ENCODE data around the gene ZNF516. TPM values are rescaled to one million over a fixed set of nuclear protein-coding genes. Genes with fewer than 3 reads are reported as not detected.

The ZNF516 gene
- total RNA-seq, 6 experiments from 2014 or later, result 34.6 to 52.2 (median 42.2) TPM

DNA sequence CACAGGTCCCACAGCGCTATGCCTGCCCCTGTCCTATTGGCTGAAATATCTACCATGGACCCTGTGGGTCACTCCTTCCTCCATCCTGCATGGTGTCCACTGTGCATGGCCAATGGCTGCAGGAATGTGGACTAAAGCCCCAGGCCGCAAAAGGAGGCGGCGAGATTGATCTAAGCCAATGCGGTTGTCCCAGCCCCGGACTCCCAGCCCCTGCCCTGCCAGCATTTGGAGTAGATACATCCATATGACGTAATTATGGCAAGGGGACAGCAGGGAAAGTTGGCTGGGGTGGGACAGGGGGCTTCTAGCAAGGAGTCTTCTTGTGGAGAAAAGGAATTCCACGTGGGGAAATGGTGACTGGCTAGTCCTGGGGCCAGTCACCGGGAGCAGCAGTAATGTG lies 11.4 kb upstream of the ZNF516 start:
- Mint-ChIP-seq H3K4me3 (no peak overlapping the region), H3K9me3 (no peaks in the 10 kb centered on the region), H3K27me3 (ENCODE audit: insufficient read depth) (peaks cover 1% of the 10 kb centered on the region), H3K27ac (no peak overlapping the region), H3K4me1 (ENCODE audit: low read depth) (peaks cover 9% of the 10 kb centered on the region; the same call in 1 of the 2 replicates), H3K36me3 (ENCODE audit: low read depth) (no peaks in the 10 kb centered on the region)
- no peak for DNase-seq
- TF ChIP-seq, protein P1, sequence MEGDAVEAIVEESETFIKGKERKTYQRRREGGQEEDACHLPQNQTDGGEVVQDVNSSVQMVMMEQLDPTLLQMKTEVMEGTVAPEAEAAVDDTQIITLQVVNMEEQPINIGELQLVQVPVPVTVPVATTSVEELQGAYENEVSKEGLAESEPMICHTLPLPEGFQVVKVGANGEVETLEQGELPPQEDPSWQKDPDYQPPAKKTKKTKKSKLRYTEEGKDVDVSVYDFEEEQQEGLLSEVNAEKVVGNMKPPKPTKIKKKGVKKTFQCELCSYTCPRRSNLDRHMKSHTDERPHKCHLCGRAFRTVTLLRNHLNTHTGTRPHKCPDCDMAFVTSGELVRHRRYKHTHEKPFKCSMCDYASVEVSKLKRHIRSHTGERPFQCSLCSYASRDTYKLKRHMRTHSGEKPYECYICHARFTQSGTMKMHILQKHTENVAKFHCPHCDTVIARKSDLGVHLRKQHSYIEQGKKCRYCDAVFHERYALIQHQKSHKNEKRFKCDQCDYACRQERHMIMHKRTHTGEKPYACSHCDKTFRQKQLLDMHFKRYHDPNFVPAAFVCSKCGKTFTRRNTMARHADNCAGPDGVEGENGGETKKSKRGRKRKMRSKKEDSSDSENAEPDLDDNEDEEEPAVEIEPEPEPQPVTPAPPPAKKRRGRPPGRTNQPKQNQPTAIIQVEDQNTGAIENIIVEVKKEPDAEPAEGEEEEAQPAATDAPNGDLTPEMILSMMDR (IDR thresholded peaks at IDR 0.05), result no peak

DNA sequence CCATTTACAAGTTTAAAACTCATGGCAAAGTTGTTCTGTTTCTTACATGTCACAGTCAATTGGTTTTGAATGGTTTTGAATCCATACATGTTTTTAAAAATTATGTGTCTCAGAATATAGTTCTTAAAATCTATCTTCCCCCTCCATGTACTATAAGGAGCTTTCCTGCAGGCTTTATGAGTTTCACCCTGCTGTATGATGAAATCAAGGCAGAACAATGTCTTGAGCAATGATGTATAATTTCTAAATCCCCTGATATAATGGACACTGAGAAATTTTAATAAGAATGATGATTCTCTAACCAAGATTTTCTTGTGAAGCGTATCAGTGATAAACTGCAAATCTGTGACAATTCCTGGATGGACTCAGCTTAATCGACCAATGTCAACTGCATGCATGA lies 10.6 kb upstream of the ZNF516 start:
- H3K27ac Mint-ChIP-seq, result no peak overlapping the region
- no peaks in the 10 kb centered on the region for H3K36me3 Mint-ChIP-seq (ENCODE audit: low read depth)
- no peak for DNase-seq
- TF ChIP-seq, protein P1 (IDR thresholded peaks at IDR 0.05), result no peak
- H3K4me3 Mint-ChIP-seq, result no peak overlapping the region
- no peaks in the 10 kb centered on the region for H3K9me3 Mint-ChIP-seq
- H3K27me3 Mint-ChIP-seq (ENCODE audit: insufficient read depth), result peaks cover 1% of the 10 kb centered on the region
- peaks cover 9% of the 10 kb centered on the region; the same call in 1 of the 2 replicates for H3K4me1 Mint-ChIP-seq (ENCODE audit: low read depth)

DNA sequence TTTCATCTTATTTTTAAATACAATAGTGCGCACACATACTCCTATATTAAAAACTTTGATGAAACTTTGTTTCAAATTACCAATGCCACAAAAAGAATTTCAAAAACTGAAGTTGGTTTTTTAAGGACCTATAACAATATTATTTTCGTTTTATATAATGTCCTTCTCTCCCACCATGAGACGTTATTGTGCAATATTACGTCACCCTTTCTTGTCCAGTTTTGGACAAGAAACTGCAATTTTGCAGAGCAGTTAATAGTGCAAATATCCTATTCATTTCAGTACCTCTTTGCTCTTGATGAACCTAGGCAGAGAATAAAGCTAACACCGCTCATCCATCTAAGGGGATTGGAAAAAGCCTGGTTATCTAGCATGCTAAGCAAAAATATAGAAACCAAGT lies 9.7 kb upstream of the ZNF516 start:
- no peaks in the 10 kb centered on the region for H3K36me3 Mint-ChIP-seq (ENCODE audit: low read depth)
- no peaks in the 10 kb centered on the region for H3K9me3 Mint-ChIP-seq
- no peak overlapping the region for H3K4me3 Mint-ChIP-seq
- DNase-seq, result no peak
- H3K27ac Mint-ChIP-seq, result no peak overlapping the region
- peaks cover 9% of the 10 kb centered on the region; the same call in 1 of the 2 replicates for H3K4me1 Mint-ChIP-seq (ENCODE audit: low read depth)
- H3K27me3 Mint-ChIP-seq (ENCODE audit: insufficient read depth), result peaks cover 1% of the 10 kb centered on the region
- TF ChIP-seq, protein P1 (IDR thresholded peaks at IDR 0.05), result no peak

DNA sequence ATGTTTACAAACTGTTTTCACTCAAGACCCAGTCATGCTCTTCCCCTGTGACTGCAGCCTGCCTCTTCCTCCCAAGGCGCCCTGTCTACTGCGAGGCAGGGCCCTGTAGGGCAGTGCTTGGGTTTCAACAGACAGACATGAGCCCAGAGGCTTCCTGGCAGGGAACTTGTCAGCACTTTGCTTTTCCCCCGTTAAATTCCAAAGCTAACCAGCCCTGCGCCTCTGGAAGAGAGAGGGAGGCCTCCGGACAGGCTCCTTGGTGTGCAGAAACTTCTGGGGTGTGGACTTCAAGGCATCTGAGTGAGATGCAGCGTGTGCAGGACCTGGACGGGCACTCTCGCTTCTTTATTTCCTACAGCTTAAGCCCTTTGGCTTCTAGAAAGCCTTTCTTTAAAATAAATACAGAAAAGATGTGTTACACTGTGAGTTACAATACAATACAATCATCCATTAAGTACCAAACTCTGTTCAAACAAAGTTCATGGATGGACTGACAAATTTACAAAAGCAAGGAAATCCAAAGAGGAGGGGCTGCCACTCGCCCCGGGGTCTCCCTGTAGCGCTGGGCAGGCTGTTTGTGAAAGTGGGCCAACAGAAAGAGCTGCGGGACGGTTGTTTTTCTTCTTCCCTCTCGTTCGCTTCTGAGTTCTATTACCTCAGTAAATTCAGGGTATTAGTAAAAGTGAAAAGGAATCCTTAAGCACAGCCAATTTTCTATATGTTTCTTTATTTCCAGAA lies 8.8 kb upstream of the ZNF516 start:
- Mint-ChIP-seq H3K27ac (no peak overlapping the region), H3K4me1 (ENCODE audit: low read depth) (peaks cover 9% of the 10 kb centered on the region; the same call in 1 of the 2 replicates), H3K36me3 (ENCODE audit: low read depth) (no peaks in the 10 kb centered on the region), H3K27me3 (ENCODE audit: insufficient read depth) (peaks cover 1% of the 10 kb centered on the region), H3K9me3 (no peaks in the 10 kb centered on the region), H3K4me3 (no peak overlapping the region)
- DNase-seq, result no peak
- TF ChIP-seq, protein P1 (IDR thresholded peaks at IDR 0.05), result no peak

DNA sequence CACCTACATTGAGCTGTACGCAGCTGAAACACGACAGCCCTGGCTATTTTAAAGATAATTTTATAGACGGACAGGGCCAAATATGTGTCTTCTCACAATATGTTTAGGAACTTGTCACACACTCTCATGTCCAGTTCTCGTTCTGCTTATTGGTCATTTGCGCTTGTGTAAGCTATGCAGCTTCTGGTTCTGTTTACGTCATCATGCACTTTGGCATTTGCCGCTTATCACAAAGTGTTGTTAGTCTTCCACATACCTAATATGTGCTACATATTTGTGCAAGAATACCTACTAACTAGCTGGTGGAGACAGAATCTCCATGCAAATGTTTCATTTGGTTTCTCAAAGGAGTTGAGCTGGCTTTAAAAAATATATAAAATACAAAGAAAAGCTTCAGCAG lies 7.5 kb upstream of the ZNF516 start:
- TF ChIP-seq, protein P1 (IDR thresholded peaks at IDR 0.05), result no peak
- H3K4me3 Mint-ChIP-seq, result no peak overlapping the region
- peaks cover 9% of the 10 kb centered on the region; the same call in 1 of the 2 replicates for H3K4me1 Mint-ChIP-seq (ENCODE audit: low read depth)
- H3K27me3 Mint-ChIP-seq (ENCODE audit: insufficient read depth), result peaks cover 1% of the 10 kb centered on the region
- no peak overlapping the region for H3K27ac Mint-ChIP-seq
- H3K9me3 Mint-ChIP-seq, result no peaks in the 10 kb centered on the region
- no peaks in the 10 kb centered on the region for H3K36me3 Mint-ChIP-seq (ENCODE audit: low read depth)
- DNase-seq, result no peak

Measured in HFFc6 (cell line).